DND-41 (cell line): ENCODE results near the gene CFAP157.

Experiments
- ATAC-seq: fragments of 200-7000 bp; cut with Tn5 transposase; 3 replicates; pipeline ENCODE4 v1.9.1; 2021; ENCODE audit warnings: low read depth; ENCODE audit not compliant: insufficient read depth
- DNase-seq: peaks from one replicate; pipeline ENCODE4 v3.0.0-alpha.2; 2020
- H2AFZ ChIP-seq: 2 replicates; pipeline ENCODE4 v1.6.0; 2012; ENCODE audit warnings: low read depth, low read length
- H3K27ac ChIP-seq: 2 replicates; pipeline ENCODE4 v1.5.1; 2012; ENCODE audit warnings: low read length, inconsistent platforms
- H3K27me3 ChIP-seq: fragments of 200-600 bp; sonication (generic); 2 replicates; pipeline ENCODE4 v1.6.0; 2012; ENCODE audit warnings: low read length, mild to moderate bottlenecking, inconsistent platforms; ENCODE audit not compliant: insufficient read depth, poor library complexity
- H3K36me3 ChIP-seq: 2 replicates; pipeline ENCODE4 v1.5.1; 2012; ENCODE audit warnings: low read length, inconsistent platforms; ENCODE audit not compliant: insufficient read depth
- H3K4me1 ChIP-seq: 2 replicates; pipeline ENCODE4 v1.5.1; 2012; ENCODE audit warnings: mild to moderate bottlenecking, low read length; ENCODE audit not compliant: insufficient read depth
- H3K4me2 ChIP-seq: 2 replicates; pipeline ENCODE4 v1.6.0; 2012; ENCODE audit warnings: mild to moderate bottlenecking, moderate library complexity, low read length, inconsistent platforms; ENCODE audit not compliant: insufficient read depth
- H3K4me3 ChIP-seq, 2 experiments: fragments of 200-600 bp in 1 of 2; shearing (Covaris generic) in 1 of 2; 2 replicates each; pipeline ENCODE4 v1.5.1; 2012 to 2016; ENCODE audit warnings: inconsistent platforms in 2 of 2, low read length in 2 of 2, mild to moderate bottlenecking in 2 of 2, low read depth in 1 of 2, moderate library complexity in 1 of 2
- H3K79me2 ChIP-seq: 2 replicates; pipeline ENCODE4 v1.6.0; 2012; ENCODE audit warnings: low read length, inconsistent platforms; ENCODE audit not compliant: insufficient read depth
- H3K9ac ChIP-seq: 2 replicates; pipeline ENCODE4 v1.6.0; 2012; ENCODE audit warnings: low read depth, mild to moderate bottlenecking, inconsistent platforms, low read length, moderate library complexity
- H3K9me3 ChIP-seq: 2 replicates; pipeline ENCODE4 v1.5.1; 2012; ENCODE audit warnings: low read length, moderate library complexity, mild to moderate bottlenecking, inconsistent platforms; ENCODE audit not compliant: insufficient read depth, severe bottlenecking
- H4K20me1 ChIP-seq: 2 replicates; pipeline ENCODE4 v1.6.0; 2012; ENCODE audit warnings: low read length; ENCODE audit not compliant: insufficient read depth
- EZH2 ChIP-seq: IDR thresholded peaks from 3 replicates; pipeline ENCODE4 v1.6.1; 2012; ENCODE audit warnings: borderline replicate concordance, low read depth, mild to moderate bottlenecking, moderate library complexity, low read length, inconsistent platforms; ENCODE audit not compliant: severe bottlenecking
- TF ChIP-seq, protein P1 (sequence below): IDR thresholded peaks from 2 replicates; pipeline ENCODE4 v1.5.1; 2012; ENCODE audit warnings: borderline replicate concordance, low read length, moderate library complexity, mild to moderate bottlenecking; ENCODE audit not compliant: poor library complexity, severe bottlenecking; ENCODE audit errors: extremely low read depth

Gene CFAP157

GRCh38 chr9:127734747-127735529, 28.1 kb downstream of the CFAP157 start, which contains the start of gene TOR2A:
Gene TOR2A, minus strand, starts transcription at chr9:127735294. Its CDS starts 24 bp downstream, at chr9:127735270.
- Histone ChIP-seq H3K9ac (peak within 1 kb of the TSS; percentile 85), H3K27me3 (no peaks in the 10 kb centered on the region), H3K79me2 (0 out of 2 replicates have a peak, but pooled peaks cover 2% of the 10 kb centered on the region), H3K4me3 (peak within 1 kb of the TSS; percentile 39 to 59; a peak in 3 of 4 replicates), H3K36me3 (peaks cover 12% of the 10 kb centered on the region; the same call in 1 of the 2 replicates), H3K9me3 (no peaks in the 10 kb centered on the region), H2AFZ (peak within 1 kb of the TSS; percentile 64), H3K4me1 (peaks cover 21% of the 10 kb centered on the region), H3K27ac (peak within 1 kb of the TSS; percentile 91), H3K4me2 (peak within 1 kb of the TSS; percentile 79), H4K20me1 (no peaks in the 10 kb centered on the region)
- ATAC-seq, result peak; percentile 92
- TF ChIP-seq, protein P1, sequence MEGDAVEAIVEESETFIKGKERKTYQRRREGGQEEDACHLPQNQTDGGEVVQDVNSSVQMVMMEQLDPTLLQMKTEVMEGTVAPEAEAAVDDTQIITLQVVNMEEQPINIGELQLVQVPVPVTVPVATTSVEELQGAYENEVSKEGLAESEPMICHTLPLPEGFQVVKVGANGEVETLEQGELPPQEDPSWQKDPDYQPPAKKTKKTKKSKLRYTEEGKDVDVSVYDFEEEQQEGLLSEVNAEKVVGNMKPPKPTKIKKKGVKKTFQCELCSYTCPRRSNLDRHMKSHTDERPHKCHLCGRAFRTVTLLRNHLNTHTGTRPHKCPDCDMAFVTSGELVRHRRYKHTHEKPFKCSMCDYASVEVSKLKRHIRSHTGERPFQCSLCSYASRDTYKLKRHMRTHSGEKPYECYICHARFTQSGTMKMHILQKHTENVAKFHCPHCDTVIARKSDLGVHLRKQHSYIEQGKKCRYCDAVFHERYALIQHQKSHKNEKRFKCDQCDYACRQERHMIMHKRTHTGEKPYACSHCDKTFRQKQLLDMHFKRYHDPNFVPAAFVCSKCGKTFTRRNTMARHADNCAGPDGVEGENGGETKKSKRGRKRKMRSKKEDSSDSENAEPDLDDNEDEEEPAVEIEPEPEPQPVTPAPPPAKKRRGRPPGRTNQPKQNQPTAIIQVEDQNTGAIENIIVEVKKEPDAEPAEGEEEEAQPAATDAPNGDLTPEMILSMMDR, result peak; percentile 96
- TF ChIP-seq EZH2, result no peak
- peak; percentile 95 for DNase-seq

GRCh38 chr9:127735530-127736185, 28.9 kb downstream of the CFAP157 start:
- Histone ChIP-seq H4K20me1 (no peaks in the 10 kb centered on the region), H3K36me3 (peaks cover 12% of the 10 kb centered on the region; the same call in 1 of the 2 replicates), H3K27ac (no peak overlapping the region), H3K4me3 (peak overlapping the region in 1 of 2 experiments; percentile 59; a peak in 1 of 4 replicates), H2AFZ (no peak overlapping the region), H3K4me1 (peaks cover 21% of the 10 kb centered on the region), H3K79me2 (0 out of 2 replicates have a peak, but pooled peaks cover 2% of the 10 kb centered on the region), H3K27me3 (no peaks in the 10 kb centered on the region), H3K9me3 (no peaks in the 10 kb centered on the region), H3K9ac (peak overlapping the region; percentile 3; the same call in 1 of the 2 replicates), H3K4me2 (peak overlapping the region; percentile 79)
- DNase-seq (no peak), ATAC-seq (no peak)
- TF ChIP-seq EZH2, result no peak
- TF ChIP-seq, protein P1, result no peak

GRCh38 chr9:127738666-127739065, 31.9 kb downstream of the CFAP157 start:
- Histone ChIP-seq H3K4me1 (peaks cover 17% of the 10 kb centered on the region), H3K36me3 (no peaks in the 10 kb centered on the region), H3K9me3 (no peaks in the 10 kb centered on the region), H2AFZ (no peak overlapping the region), H3K79me2 (0 out of 2 replicates have a peak, but pooled peaks cover 2% of the 10 kb centered on the region), H3K9ac (no peak overlapping the region), H3K27me3 (no peaks in the 10 kb centered on the region), H3K27ac (no peak overlapping the region), H4K20me1 (no peaks in the 10 kb centered on the region), H3K4me3 (no peak overlapping the region), H3K4me2 (no peak overlapping the region)
- DNase-seq (no peak), ATAC-seq (no peak)
- TF ChIP-seq, protein P1, result no peak
- TF ChIP-seq EZH2, result no peak
